PFSK-1 (cell line): Measurements from ENCODE around the gene KIRREL3.

Source experiments
- FOXP2 ChIP-seq: optimal IDR thresholded peaks from 2 replicates; pipeline ENCODE3; 2011; ENCODE audit warnings: borderline replicate concordance, control low read depth, inconsistent platforms; ENCODE audit not compliant: insufficient read depth; ENCODE audit errors: extremely low read length, extremely low read depth
- POLR2AphosphoS5 ChIP-seq: IDR thresholded peaks from 2 replicates; pipeline ENCODE4 v1.6.1; 2012; ENCODE audit warnings: low read depth, mild to moderate bottlenecking, control low read depth, low read length, moderate library complexity
- REST ChIP-seq, 2 experiments: IDR thresholded peaks; 2 replicates each; pipeline versions ENCODE4 v1.6.1 to v1.8.0; 2011 to 2012; ENCODE audit warnings: low read depth in 2 of 2, low read length in 2 of 2, control low read depth in 1 of 2, inconsistent platforms in 1 of 2, mild to moderate bottlenecking in 1 of 2, moderate library complexity in 1 of 2; ENCODE audit not compliant: insufficient read depth in 1 of 2
- SIN3A ChIP-seq: IDR thresholded peaks from 2 replicates; pipeline ENCODE4 v1.6.1; 2012; ENCODE audit warnings: mild to moderate bottlenecking, low read length, moderate library complexity, borderline replicate concordance; ENCODE audit not compliant: insufficient read depth
- TAF1 ChIP-seq: IDR thresholded peaks from 2 replicates; pipeline ENCODE4 v1.6.1; 2012; ENCODE audit warnings: low read length, control low read depth, borderline replicate concordance; ENCODE audit not compliant: insufficient read depth

GRCh38 chr11:126431401-126432064 is 569.0 kb downstream of the KIRREL3 start:
- TF ChIP-seq REST (IDR thresholded peaks at IDR 0.05; ENCODE audit: insufficient read depth in 1 of 2, low read depth in 2 of 2, low read length in 2 of 2) (no peak), TAF1 (no peak), SIN3A (no peak), FOXP2 (no peak), POLR2AphosphoS5 (no peak)
